CD14-positive monocyte (primary cell): Measurements from ENCODE around the gene CEP290. TPM values are rescaled to one million over a fixed set of nuclear protein-coding genes. Genes with fewer than 3 reads are reported as not detected.

ENCODE experiments used
- DNase-seq, 3 donors: peaks; one replicate each; pipeline ENCODE4 v3.0.0-alpha.2; 2011 to 2022
- H2AFZ ChIP-seq: 2 replicates; pipeline ENCODE4 v1.6.0; 2012; ENCODE audit warnings: mild to moderate bottlenecking, low read depth, low read length, inconsistent platforms; ENCODE audit not compliant: insufficient read depth, poor library complexity, severe bottlenecking
- H3K27ac ChIP-seq, 2 donors: 1 replicate in 1 of 2; 2 replicates in 1 of 2; pipeline ENCODE4 v1.5.1; 2012 to 2013; ENCODE audit warnings: low read length in 2 of 2, control low read depth in 1 of 2, inconsistent platforms in 1 of 2, low read depth in 1 of 2, mild to moderate bottlenecking in 1 of 2
- H3K27me3 ChIP-seq, 2 donors: one replicate each; pipeline versions ENCODE4 v1.6.0 to v1.6.1; 2011 to 2013; ENCODE audit warnings: low read length in 2 of 2; ENCODE audit not compliant: control insufficient read depth in 2 of 2, insufficient read depth in 2 of 2
- H3K36me3 ChIP-seq, 2 donors: replicated peaks in 1 of 2; 1 replicate in 1 of 2; 2 replicates in 1 of 2; pipeline versions ENCODE4 v1.5.1 to v1.6.1; 2012 to 2013; ENCODE audit warnings: low read length in 2 of 2, control low read depth in 1 of 2, inconsistent platforms in 1 of 2, mild to moderate bottlenecking in 1 of 2; ENCODE audit not compliant: insufficient read depth in 2 of 2, control insufficient read depth in 1 of 2
- H3K4me1 ChIP-seq, 2 donors: 1 replicate in 1 of 2; 2 replicates in 1 of 2; pipeline versions ENCODE4 v1.5.1 to v1.6.1; 2012 to 2013; ENCODE audit warnings: low read length in 2 of 2, control low read depth in 1 of 2, inconsistent platforms in 1 of 2, mild to moderate bottlenecking in 1 of 2, moderate library complexity in 1 of 2; ENCODE audit not compliant: insufficient read depth in 2 of 2, control insufficient read depth in 1 of 2
- H3K4me2 ChIP-seq: replicated peaks from 2 replicates; pipeline ENCODE3; 2012; ENCODE audit warnings: low read length, moderate library complexity, mild to moderate bottlenecking; ENCODE audit not compliant: poor library complexity, severe bottlenecking; ENCODE audit errors: extremely low read depth
- H3K4me3 ChIP-seq, 3 experiments: fragments of 200-600 bp in 1 of 3; sonication (generic) in 1 of 3; replicated peaks in 1 of 3; 1 replicate in 2 of 3; 2 replicates in 1 of 3; pipeline ENCODE4 v1.5.1; 2011 to 2013; ENCODE audit warnings: low read length in 3 of 3, mild to moderate bottlenecking in 3 of 3, control low read depth in 2 of 3, low read depth in 2 of 3, inconsistent platforms in 1 of 3, moderate library complexity in 1 of 3
- H3K79me2 ChIP-seq: 2 replicates; pipeline ENCODE4 v1.6.0; 2012; ENCODE audit warnings: mild to moderate bottlenecking, control low read depth, inconsistent platforms, low read length, moderate library complexity; ENCODE audit not compliant: insufficient read depth
- H3K9ac ChIP-seq: 2 replicates; pipeline ENCODE4 v1.6.0; 2017; ENCODE audit warnings: low read length, mild to moderate bottlenecking; ENCODE audit not compliant: insufficient read depth, poor library complexity, severe bottlenecking
- H3K9me3 ChIP-seq, 2 donors: replicated peaks in 1 of 2; 1 replicate in 1 of 2; 2 replicates in 1 of 2; pipeline versions ENCODE4 v1.5.1 to v1.6.1; 2012 to 2013; ENCODE audit warnings: low read length in 2 of 2, control low read depth in 1 of 2; ENCODE audit not compliant: control insufficient read depth in 1 of 2, insufficient read depth in 1 of 2
- H4K20me1 ChIP-seq: 2 replicates; pipeline ENCODE4 v1.6.0; 2012; ENCODE audit warnings: mild to moderate bottlenecking, low read length, control low read depth, moderate library complexity; ENCODE audit not compliant: insufficient read depth
- H3K27ac Mint-ChIP-seq, 7 donors: one replicate each; pipeline ENCODE4 v1.8.0; 2020; ENCODE audit warnings: mild to moderate bottlenecking in 7 of 7, mixed read lengths in 7 of 7, moderate library complexity in 6 of 7, inconsistent platforms in 2 of 7
- H3K27me3 Mint-ChIP-seq, 3 donors: one replicate each; pipeline ENCODE4 v1.8.0; 2021 to 2022; ENCODE audit warnings: low read depth in 3 of 3, mild to moderate bottlenecking in 3 of 3, mixed read lengths in 3 of 3, moderate library complexity in 3 of 3, inconsistent platforms in 1 of 3
- H3K36me3 Mint-ChIP-seq, 2 donors: one replicate each; pipeline ENCODE4 v1.8.0; 2020; ENCODE audit warnings: mixed read lengths in 2 of 2, inconsistent platforms in 1 of 2, mild to moderate bottlenecking in 1 of 2
- H3K4me1 Mint-ChIP-seq: one replicate; pipeline ENCODE4 v1.8.0; 2020; ENCODE audit warnings: mild to moderate bottlenecking, mixed read lengths
- H3K4me3 Mint-ChIP-seq, 2 donors: one replicate each; pipeline ENCODE4 v1.8.0; 2020; ENCODE audit warnings: mild to moderate bottlenecking in 2 of 2, mixed read lengths in 2 of 2, moderate library complexity in 1 of 2
- H3K9me3 Mint-ChIP-seq, 7 donors: one replicate each; pipeline ENCODE4 v1.8.0; 2020 to 2022; ENCODE audit warnings: mixed read lengths in 7 of 7, mild to moderate bottlenecking in 6 of 7, moderate library complexity in 6 of 7, inconsistent platforms in 2 of 7
- CTCF ChIP-seq: fragments of 200-600 bp; IDR thresholded peaks from one replicate; pipeline ENCODE4 v1.8.0; 2022; ENCODE audit warnings: antibody characterized with exemption, mild to moderate bottlenecking
- WGBS: methylation state at CpG from one replicate; pipeline ENCODE4 v1.1.5; 2013; ENCODE audit warnings: missing lambda C conversion rate; ENCODE audit not compliant: insufficient coverage; 5-methylcytosine and 5-hydroxymethylcytosine counted together
- intact Hi-C, 2 donors: fragments of 100-400 bp; cut with micrococcal nuclease; formaldehyde crosslinking; loops; one replicate each; pipeline versions ENCODE4 v1.15.0 to v1.15.1; 2023
- polyA plus RNA-seq, 3 donors: library from polyadenylated mRNA; depleted of rRNA in 1 of 3; unstranded in 2 of 3; stranded (reverse) in 1 of 3; fragments of 300-500 nt in 2 of 3; fragments of >200 nt in 1 of 3; fragmentation: Illumina TruSeq in 2 of 3; gene quantifications; 1 replicate in 2 of 3; 2 replicates in 1 of 3; pipeline ENCODE4 v1.2.3, GENCODE V29; 2012 to 2021

Gene CEP290
- polyA plus RNA-seq, 3 donors = 0.55 to 1.5 (median 0.71) TPM

DNA sequence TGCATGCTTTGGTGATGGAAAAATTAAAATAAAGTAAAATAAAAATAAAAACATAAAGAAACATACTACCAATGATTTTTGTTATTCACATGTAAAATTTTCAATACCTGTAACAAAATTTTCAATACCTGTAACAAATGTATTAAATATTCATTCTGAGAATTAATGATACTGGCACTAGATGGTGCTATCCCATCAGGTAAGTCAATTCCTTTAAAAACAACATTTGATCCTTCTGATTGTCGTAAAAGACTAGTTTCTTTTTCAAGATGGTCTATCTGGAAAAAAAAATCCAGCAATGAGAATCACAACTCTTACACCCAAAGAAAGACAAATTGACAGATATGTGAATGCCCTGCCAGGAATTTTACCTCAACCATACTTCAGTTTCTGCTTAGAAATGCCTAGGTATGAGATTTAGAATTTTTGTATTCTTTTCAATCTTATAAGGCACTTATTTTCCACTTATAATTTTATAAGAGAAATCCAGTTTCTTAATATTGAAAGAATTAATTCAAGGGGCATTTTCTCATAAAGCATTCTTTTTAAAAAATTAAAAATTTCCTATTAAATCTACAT, 30.7 kb downstream of the CEP290 start:
- H2AFZ ChIP-seq = no peak overlapping the region
- no CpG with 5 or more reads among the region's 1 CpG for WGBS

DNA sequence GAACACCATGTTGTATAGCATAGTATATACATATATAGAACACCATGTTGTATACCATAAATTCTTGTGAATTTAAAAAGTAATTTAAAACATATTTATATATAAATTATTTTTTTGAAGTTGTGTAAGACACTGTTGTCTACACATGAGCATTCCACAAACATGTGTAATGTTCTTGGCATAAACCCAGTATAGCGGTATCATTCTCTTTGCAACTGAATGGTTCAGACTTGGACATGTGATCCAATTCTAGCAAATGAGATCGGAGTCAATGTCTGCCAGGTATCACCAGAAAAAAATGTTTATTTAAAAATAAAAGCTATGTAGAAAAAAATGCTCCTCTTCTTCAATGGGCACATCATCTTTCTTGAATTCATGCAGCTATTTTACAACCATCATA, 33.9 kb downstream of the CEP290 start:
- Histone ChIP-seq H3K9me3 (no peaks in the 10 kb centered on the region), H3K4me3 (no peak overlapping the region), H3K4me2 (no peak overlapping the region), H3K4me1 (no peaks in the 10 kb centered on the region), H3K36me3 (peaks cover 9 to 13% of the 10 kb centered on the region in 2 donors), H4K20me1 (no peaks in the 10 kb centered on the region), H3K79me2 (no peaks in the 10 kb centered on the region), H3K27me3 (no peaks in the 10 kb centered on the region), H3K27ac (no peak overlapping the region), H3K9ac (no peak overlapping the region), H2AFZ (no peak overlapping the region)
- H3K9me3 Mint-ChIP-seq = peaks cover 0 to 2% (median 0%) of the 10 kb centered on the region in 7 donors
- no CpG with 5 or more reads among the region's 2 CpGs for WGBS
- no peak for TF ChIP-seq CTCF
- H3K4me3 Mint-ChIP-seq = no peak overlapping the region
- DNase-seq = no peak
- peaks cover 2% of the 10 kb centered on the region for H3K4me1 Mint-ChIP-seq
- H3K27me3 Mint-ChIP-seq = no peaks in the 10 kb centered on the region
- H3K36me3 Mint-ChIP-seq = peaks cover 19 to 33% of the 10 kb centered on the region in 2 donors
- no peak overlapping the region for H3K27ac Mint-ChIP-seq
- intact Hi-C loops = no loop called here

More for the DNA sequence above, 30.7 kb downstream of the CEP290 start:
- Histone ChIP-seq H3K4me2 (no peak overlapping the region), H3K27ac (no peak overlapping the region), H3K4me1 (no peaks in the 10 kb centered on the region), H3K9me3 (no peaks in the 10 kb centered on the region), H3K4me3 (no peak overlapping the region), H3K9ac (no peak overlapping the region), H4K20me1 (no peaks in the 10 kb centered on the region), H3K27me3 (no peaks in the 10 kb centered on the region), H3K79me2 (no peaks in the 10 kb centered on the region), H3K36me3 (peaks cover 3 to 23% of the 10 kb centered on the region in 2 donors)
- Mint-ChIP-seq H3K4me3 (no peak overlapping the region), H3K27ac (no peak overlapping the region), H3K4me1 (peaks cover 2% of the 10 kb centered on the region), H3K27me3 (no peaks in the 10 kb centered on the region), H3K9me3 (no peaks in the 10 kb centered on the region), H3K36me3 (peaks cover 34 to 40% of the 10 kb centered on the region in 2 donors)
- DNase-seq = peak in 2 of 3 donors; percentile 3 to 7
- intact Hi-C loops = no loop called here
- TF ChIP-seq CTCF = peak; percentile 39
